ENCODE results near the gene RSU1. TPM values are rescaled to one million over a fixed set of nuclear protein-coding genes. Genes with fewer than 3 reads are reported as not detected.

RSU1 gene
- total RNA-seq, 2 experiments from 2014 or later = 38.4 to 62.8 TPM

GRCh38 chr10:16712883-16713282 is 104.3 kb downstream of the RSU1 start:
- H3K27ac Mint-ChIP-seq = no peak overlapping the region
- no peaks in the 10 kb centered on the region for H3K4me1 Mint-ChIP-seq
- POLR2A ChIA-PET = no interaction called here
- H3K4me3 Mint-ChIP-seq = no peak overlapping the region
- intact Hi-C loops (cut with DNase I, micrococcal nuclease) = no loop called here
- H3K9me3 Mint-ChIP-seq (ENCODE audit: low read depth) = peaks cover 33% of the 10 kb centered on the region
- no peaks in the 10 kb centered on the region for H3K27me3 Mint-ChIP-seq
- H3K36me3 Mint-ChIP-seq (ENCODE audit: low read depth) = peaks cover 24% of the 10 kb centered on the region
- CTCF ChIA-PET = no interaction called here
- ATAC-seq (no peak), DNase-seq (no peak)

GRCh38 chr10:16700331-16700730 is 116.9 kb downstream of the RSU1 start:
- Mint-ChIP-seq H3K27me3 (no peaks in the 10 kb centered on the region), H3K27ac (no peak overlapping the region), H3K36me3 (ENCODE audit: low read depth) (peaks cover 7% of the 10 kb centered on the region), H3K4me3 (no peak overlapping the region), H3K4me1 (no peaks in the 10 kb centered on the region), H3K9me3 (ENCODE audit: low read depth) (peaks cover 2% of the 10 kb centered on the region)
- ChIA-PET POLR2A (no interaction called here), CTCF (no interaction called here)
- intact Hi-C loops (cut with DNase I, micrococcal nuclease) = no loop called here
- DNase-seq = no peak
- no peak for ATAC-seq

- H3K36me3 Mint-ChIP-seq (ENCODE audit: low read depth) = peaks cover 6% of the 10 kb centered on the region
- H3K27me3 Mint-ChIP-seq = no peaks in the 10 kb centered on the region
- H3K4me1 Mint-ChIP-seq = no peaks in the 10 kb centered on the region
- intact Hi-C loops (cut with DNase I, micrococcal nuclease) = no loop called here
- no peak overlapping the region for H3K27ac Mint-ChIP-seq
- ChIA-PET CTCF (no interaction called here), POLR2A (no interaction called here)
- ATAC-seq (no peak), DNase-seq (no peak)
- no peaks in the 10 kb centered on the region for H3K9me3 Mint-ChIP-seq (ENCODE audit: low read depth)
- H3K4me3 Mint-ChIP-seq = no peak overlapping the region
Observed at GRCh38 chr10:16699435-16700057, 117.7 kb downstream of the RSU1 start.

- Mint-ChIP-seq H3K27me3 (no peaks in the 10 kb centered on the region), H3K27ac (no peak overlapping the region), H3K4me3 (no peak overlapping the region), H3K4me1 (no peaks in the 10 kb centered on the region), H3K9me3 (ENCODE audit: low read depth) (no peaks in the 10 kb centered on the region), H3K36me3 (ENCODE audit: low read depth) (peaks cover 13% of the 10 kb centered on the region)
- DNase-seq (no peak), ATAC-seq (no peak)
- ChIA-PET CTCF (interaction anchor here (0.7 kb wide), 1 partner anchor 350 kb away, joined by 4 read pairs; no protein-coding TSS in a partner anchor), POLR2A (no interaction called here)
- intact Hi-C loops (cut with DNase I, micrococcal nuclease) = no loop called here
Observed at GRCh38 chr10:16698461-16698860, 118.8 kb downstream of the RSU1 start.

GRCh38 chr10:16690417-16690816 is 126.8 kb downstream of the RSU1 start:
- intact Hi-C loops (cut with DNase I, micrococcal nuclease) = loop anchor here in 1 of 2 experiments (5.0 kb wide), 1 partner anchor 48 kb away; no protein-coding TSS in a partner anchor
- no peak for ATAC-seq
- POLR2A ChIA-PET = no interaction called here
- H3K36me3 Mint-ChIP-seq (ENCODE audit: low read depth) = peaks cover 20% of the 10 kb centered on the region
- H3K9me3 Mint-ChIP-seq (ENCODE audit: low read depth) = no peaks in the 10 kb centered on the region
- CTCF ChIA-PET = no interaction called here
- H3K4me3 Mint-ChIP-seq = no peak overlapping the region
- no peaks in the 10 kb centered on the region for H3K27me3 Mint-ChIP-seq
- H3K4me1 Mint-ChIP-seq = no peaks in the 10 kb centered on the region
- H3K27ac Mint-ChIP-seq = no peak overlapping the region
- DNase-seq = no peak

GRCh38 chr10:16689696-16690095 is 127.5 kb downstream of the RSU1 start:
- Mint-ChIP-seq H3K36me3 (ENCODE audit: low read depth) (peaks cover 19% of the 10 kb centered on the region), H3K27me3 (no peaks in the 10 kb centered on the region), H3K4me3 (no peak overlapping the region), H3K27ac (no peak overlapping the region), H3K4me1 (no peaks in the 10 kb centered on the region), H3K9me3 (ENCODE audit: low read depth) (no peaks in the 10 kb centered on the region)
- CTCF ChIA-PET = no interaction called here
- POLR2A ChIA-PET = no interaction called here
- ATAC-seq (no peak), DNase-seq (no peak)
- intact Hi-C loops (cut with DNase I, micrococcal nuclease) = loop anchor here in 1 of 2 experiments (5.0 kb wide), 1 partner anchor 47 kb away; no protein-coding TSS in a partner anchor

GRCh38 chr10:16689227-16689626 is 128.0 kb downstream of the RSU1 start:
- H3K9me3 Mint-ChIP-seq (ENCODE audit: low read depth) = no peaks in the 10 kb centered on the region
- no peaks in the 10 kb centered on the region for H3K4me1 Mint-ChIP-seq
- no peak overlapping the region for H3K27ac Mint-ChIP-seq
- intact Hi-C loops (cut with DNase I, micrococcal nuclease) = no loop called here
- no peak for ATAC-seq
- no peak overlapping the region for H3K4me3 Mint-ChIP-seq
- ChIA-PET CTCF (no interaction called here), POLR2A (no interaction called here)
- DNase-seq = no peak
- H3K27me3 Mint-ChIP-seq = no peaks in the 10 kb centered on the region
- H3K36me3 Mint-ChIP-seq (ENCODE audit: low read depth) = peaks cover 17% of the 10 kb centered on the region

GRCh38 chr10:16686054-16686902 is 130.9 kb downstream of the RSU1 start:
- DNase-seq (no peak), ATAC-seq (no peak)
- CTCF ChIA-PET = interaction anchor here (0.6 kb wide), 1 partner anchor 89 kb away, joined by 3 read pairs; no protein-coding TSS in a partner anchor
- H3K27ac Mint-ChIP-seq = no peak overlapping the region
- H3K36me3 Mint-ChIP-seq (ENCODE audit: low read depth) = peaks cover 13% of the 10 kb centered on the region
- H3K9me3 Mint-ChIP-seq (ENCODE audit: low read depth) = no peaks in the 10 kb centered on the region
- intact Hi-C loops (cut with DNase I, micrococcal nuclease) = no loop called here
- POLR2A ChIA-PET = no interaction called here
- no peaks in the 10 kb centered on the region for H3K27me3 Mint-ChIP-seq
- H3K4me1 Mint-ChIP-seq = peaks cover 1% of the 10 kb centered on the region
- no peak overlapping the region for H3K4me3 Mint-ChIP-seq

GRCh38 chr10:16685551-16685950 is 131.7 kb downstream of the RSU1 start:
- Mint-ChIP-seq H3K4me3 (no peak overlapping the region), H3K4me1 (peaks cover 1% of the 10 kb centered on the region), H3K36me3 (ENCODE audit: low read depth) (peaks cover 13% of the 10 kb centered on the region), H3K9me3 (ENCODE audit: low read depth) (no peaks in the 10 kb centered on the region), H3K27ac (no peak overlapping the region), H3K27me3 (no peaks in the 10 kb centered on the region)
- POLR2A ChIA-PET = no interaction called here
- no peak for DNase-seq
- CTCF ChIA-PET = no interaction called here
- no peak for ATAC-seq
- intact Hi-C loops (cut with DNase I, micrococcal nuclease) = no loop called here

- Mint-ChIP-seq H3K4me3 (no peak overlapping the region), H3K27ac (no peak overlapping the region), H3K36me3 (ENCODE audit: low read depth) (peaks cover 24% of the 10 kb centered on the region), H3K4me1 (peaks cover 1% of the 10 kb centered on the region), H3K9me3 (ENCODE audit: low read depth) (no peaks in the 10 kb centered on the region), H3K27me3 (no peaks in the 10 kb centered on the region)
- ChIA-PET POLR2A (no interaction called here), CTCF (no interaction called here)
- DNase-seq = peak; percentile 16
- peak; percentile 75 for ATAC-seq
- intact Hi-C loops (cut with DNase I, micrococcal nuclease) = no loop called here
Observed at GRCh38 chr10:16681521-16681920, 135.7 kb downstream of the RSU1 start.

GRCh38 chr10:16679511-16679910 is 137.7 kb downstream of the RSU1 start:
- Mint-ChIP-seq H3K27ac (no peak overlapping the region), H3K27me3 (no peaks in the 10 kb centered on the region), H3K4me3 (no peak overlapping the region), H3K9me3 (ENCODE audit: low read depth) (no peaks in the 10 kb centered on the region), H3K4me1 (peaks cover 1% of the 10 kb centered on the region), H3K36me3 (ENCODE audit: low read depth) (peaks cover 25% of the 10 kb centered on the region)
- ChIA-PET POLR2A (interaction anchor here (0.6 kb wide), 1 partner anchor 1285 kb away, joined by 3 read pairs; no protein-coding TSS in a partner anchor), CTCF (interaction anchor here (0.7 kb wide), 1 partner anchor 947 kb away, joined by 3 read pairs; no protein-coding TSS in a partner anchor)
- no peak for ATAC-seq
- DNase-seq = no peak
- intact Hi-C loops (cut with DNase I, micrococcal nuclease) = loop anchor here in 1 of 2 experiments (2.0 kb wide), 1 partner anchor 21 kb away; no protein-coding TSS in a partner anchor

- CTCF ChIA-PET = no interaction called here
- H3K36me3 Mint-ChIP-seq (ENCODE audit: low read depth) = peaks cover 29% of the 10 kb centered on the region
- no peak for DNase-seq
- no peaks in the 10 kb centered on the region for H3K9me3 Mint-ChIP-seq (ENCODE audit: low read depth)
- H3K27ac Mint-ChIP-seq = no peak overlapping the region
- intact Hi-C loops (cut with DNase I, micrococcal nuclease) = no loop called here
- H3K4me3 Mint-ChIP-seq = no peak overlapping the region
- POLR2A ChIA-PET = no interaction called here
- no peaks in the 10 kb centered on the region for H3K27me3 Mint-ChIP-seq
- ATAC-seq = no peak
- H3K4me1 Mint-ChIP-seq = no peaks in the 10 kb centered on the region
Observed at GRCh38 chr10:16675334-16675733, 141.9 kb downstream of the RSU1 start.

Data from activated CD4-positive, alpha-beta T cell treated with anti-CD3 and anti-CD28 coated beads for 36 hours (primary cell).